GM23248 (cell line): ENCODE results near the gene FUT1. TPM values are rescaled to one million over a fixed set of nuclear protein-coding genes. Genes with fewer than 3 reads are reported as not detected.

Experiments used
- DNase-seq: peaks from one replicate; pipeline ENCODE4 v3.0.0-alpha.2; 2015
- H2AFZ ChIP-seq: fragments of 200-600 bp; sonication (generic); 2 replicates; pipeline ENCODE4 v1.6.1; 2016; ENCODE audit warnings: antibody characterized with exemption
- H3F3A ChIP-seq: fragments of 200-600 bp; sonication (generic); 2 replicates; pipeline ENCODE4 v1.6.1; 2016; ENCODE audit warnings: mild to moderate bottlenecking, antibody characterized with exemption, mixed run types; ENCODE audit not compliant: insufficient read depth
- H3K27ac ChIP-seq: fragments of 200-600 bp; sonication (generic); 2 replicates; pipeline ENCODE4 v1.5.1; 2016; ENCODE audit warnings: mild to moderate bottlenecking
- H3K27me3 ChIP-seq: fragments of 200-600 bp; sonication (generic); replicated peaks from 2 replicates; pipeline ENCODE4 v1.6.1; 2016; ENCODE audit warnings: mild to moderate bottlenecking; ENCODE audit not compliant: insufficient read depth
- H3K36me3 ChIP-seq: fragments of 200-600 bp; sonication (generic); 2 replicates; pipeline ENCODE4 v1.6.1; 2016; ENCODE audit warnings: low read depth, mild to moderate bottlenecking
- H3K4me1 ChIP-seq: fragments of 200-600 bp; sonication (generic); 2 replicates; pipeline ENCODE4 v1.6.1; 2016; ENCODE audit warnings: mild to moderate bottlenecking; ENCODE audit not compliant: insufficient read depth
- H3K4me2 ChIP-seq: fragments of 200-600 bp; sonication (generic); one replicate; pipeline ENCODE4 v1.6.1; 2016; ENCODE audit warnings: mild to moderate bottlenecking; ENCODE audit not compliant: unreplicated experiment
- H3K4me3 ChIP-seq: fragments of 200-600 bp; sonication (generic); 2 replicates; pipeline ENCODE4 v1.5.1; 2016; ENCODE audit warnings: mild to moderate bottlenecking
- H3K79me2 ChIP-seq: fragments of 200-600 bp; sonication (generic); 2 replicates; pipeline ENCODE4 v1.6.1; 2016; ENCODE audit warnings: mild to moderate bottlenecking; ENCODE audit not compliant: insufficient read depth
- H3K9ac ChIP-seq: fragments of 200-600 bp; sonication (generic); 2 replicates; pipeline ENCODE4 v1.6.1; 2016; ENCODE audit warnings: mild to moderate bottlenecking
- H3K9me2 ChIP-seq: fragments of 200-600 bp; sonication (generic); 2 replicates; pipeline ENCODE4 v1.6.1; 2016; ENCODE audit warnings: mixed run types, mild to moderate bottlenecking, moderate library complexity; ENCODE audit not compliant: insufficient read depth
- H3K9me3 ChIP-seq: fragments of 200-600 bp; sonication (generic); one replicate; pipeline ENCODE4 v1.6.1; 2017; ENCODE audit warnings: low read depth
- H4K20me1 ChIP-seq: fragments of 200-600 bp; sonication (generic); 2 replicates; pipeline ENCODE4 v1.6.0; 2016; ENCODE audit not compliant: insufficient read depth
- EZH2 ChIP-seq: fragments of 200-600 bp; sonication (generic); IDR thresholded peaks from 2 replicates; pipeline ENCODE4 v1.6.1; 2018; ENCODE audit warnings: antibody characterized with exemption, mild to moderate bottlenecking; ENCODE audit not compliant: insufficient read depth, poor library complexity, severe bottlenecking
- EZH2phosphoT487 ChIP-seq: fragments of 200-600 bp; sonication (generic); IDR thresholded peaks from 2 replicates; pipeline ENCODE4 v1.6.1; 2018; ENCODE audit warnings: antibody characterized with exemption, moderate library complexity, mild to moderate bottlenecking, low read depth; ENCODE audit not compliant: insufficient read depth
- WGBS, 2 experiments: methylation state at CpG; one replicate each; pipeline ENCODE4 v1.1.6; 2015 to 2017; ENCODE audit warnings: low lambda C conversion rate in 2 of 2, low coverage in 1 of 2; ENCODE audit errors: missing lambda C conversion rate in 2 of 2; 5-methylcytosine and 5-hydroxymethylcytosine counted together
- in situ Hi-C: fragments of 300-500 bp; cut with MboI; formaldehyde crosslinking; loops from 2 replicates; pipeline ENCODE4 v1.15.0; 2020
- polyA plus RNA-seq: library from polyadenylated mRNA; unstranded; fragments of >200 nt; fragmentation: Nextera tagmentation; extraction: Ambion mirVana; gene quantifications from 2 replicates; pipeline ENCODE4 v1.2.1, GENCODE V29; 2016
- total RNA-seq: library from RNA; depleted of rRNA; stranded (reverse); fragments of >200 nt; shearing (Covaris generic); gene quantifications from 2 replicates; pipeline ENCODE4 v1.2.3, GENCODE V29; 2014

The FUT1 gene
- total and polyA plus RNA-seq, 2 experiments from 2014 or later, result not detected

GRCh38 chr19:48756212-48756611 lies 3.8 kb upstream of the FUT1 start:
- DNase-seq, result no peak
- WGBS, 2 experiments, result 76 to 82% methylated on average over 11 of the region's 11 CpGs
- Histone ChIP-seq H3K27me3 (peaks cover 29% of the 10 kb centered on the region), H3K4me3 (no peak overlapping the region), H3K27ac (no peak overlapping the region), H3K9me3 (no peaks in the 10 kb centered on the region), H2AFZ (no peak overlapping the region), H3K36me3 (no peaks in the 10 kb centered on the region), H3K4me1 (no peaks in the 10 kb centered on the region), H3F3A (no peaks in the 10 kb centered on the region), H3K9ac (no peak overlapping the region), H3K4me2 (no peak overlapping the region), H4K20me1 (no peaks in the 10 kb centered on the region), H3K79me2 (no peaks in the 10 kb centered on the region), H3K9me2 (no peaks in the 10 kb centered on the region)
- TF ChIP-seq EZH2, result no peak
- no peak for TF ChIP-seq EZH2phosphoT487
- in situ Hi-C loops, result no loop called here

GRCh38 chr19:48755787-48756186 lies 3.3 kb upstream of the FUT1 start:
- H3K9me3 ChIP-seq, result no peaks in the 10 kb centered on the region
- H2AFZ ChIP-seq, result no peak overlapping the region
- H4K20me1 ChIP-seq, result no peaks in the 10 kb centered on the region
- H3K27ac ChIP-seq, result no peak overlapping the region
- H3K79me2 ChIP-seq, result no peaks in the 10 kb centered on the region
- no peak for TF ChIP-seq EZH2phosphoT487
- no peak for TF ChIP-seq EZH2
- H3K27me3 ChIP-seq, result peaks cover 30% of the 10 kb centered on the region
- DNase-seq, result no peak
- in situ Hi-C loops, result no loop called here
- H3K9me2 ChIP-seq, result no peaks in the 10 kb centered on the region
- WGBS, 2 experiments, result 53 to 59% methylated on average over 5 of the region's 5 CpGs
- no peak overlapping the region for H3K9ac ChIP-seq
- no peak overlapping the region for H3K4me2 ChIP-seq
- no peak overlapping the region for H3K4me3 ChIP-seq
- no peaks in the 10 kb centered on the region for H3K4me1 ChIP-seq
- H3F3A ChIP-seq, result no peaks in the 10 kb centered on the region
- no peaks in the 10 kb centered on the region for H3K36me3 ChIP-seq

- Histone ChIP-seq H3K4me2 (no peak within 1 kb of the TSS), H3K27ac (no peak within 1 kb of the TSS), H3K4me1 (no peaks in the 10 kb centered on the region), H3K36me3 (no peaks in the 10 kb centered on the region), H2AFZ (no peak within 1 kb of the TSS), H3F3A (no peaks in the 10 kb centered on the region), H3K79me2 (no peaks in the 10 kb centered on the region), H3K4me3 (no peak within 1 kb of the TSS), H3K9ac (no peak within 1 kb of the TSS), H4K20me1 (no peaks in the 10 kb centered on the region), H3K27me3 (peaks cover 26% of the 10 kb centered on the region), H3K9me2 (no peaks in the 10 kb centered on the region), H3K9me3 (no peaks in the 10 kb centered on the region)
- DNase-seq, result no peak
- WGBS, 2 experiments, result 57 to 61% methylated on average over 4 of the region's 4 CpGs
- in situ Hi-C loops, result no loop called here
- TF ChIP-seq EZH2phosphoT487 (no peak), EZH2 (no peak)
Observed at GRCh38 chr19:48755084-48755641, 2.7 kb upstream of the FUT1 start, which contains the start of gene FGF21. Gene FGF21 (plus strand): TSS chr19:48755524. CDS start chr19:48756237, 713 bp downstream.

- H3K4me3 ChIP-seq, result peak overlapping the region; percentile 37
- H3K27ac ChIP-seq, result no peak overlapping the region
- H3K36me3 ChIP-seq, result no peaks in the 10 kb centered on the region
- WGBS, 2 experiments, result 17% methylated on average over 20 of the region's 20 CpGs
- in situ Hi-C loops, result no loop called here
- no peaks in the 10 kb centered on the region for H4K20me1 ChIP-seq
- peak overlapping the region; percentile 35 for H3K4me2 ChIP-seq
- no peak for DNase-seq
- no peaks in the 10 kb centered on the region for H3K4me1 ChIP-seq
- no peak overlapping the region for H2AFZ ChIP-seq
- no peaks in the 10 kb centered on the region for H3K9me2 ChIP-seq
- no peaks in the 10 kb centered on the region for H3F3A ChIP-seq
- H3K27me3 ChIP-seq, result peaks cover 30% of the 10 kb centered on the region
- H3K9me3 ChIP-seq, result no peaks in the 10 kb centered on the region
- H3K79me2 ChIP-seq, result no peaks in the 10 kb centered on the region
- TF ChIP-seq EZH2phosphoT487, result no peak
- peak; percentile 42 for TF ChIP-seq EZH2
- H3K9ac ChIP-seq, result no peak overlapping the region
Observed at GRCh38 chr19:48751845-48752495, 471 bp downstream of the FUT1 start.
